Glutamatergic neuron (in vitro differentiated cells): Measurements from ENCODE around the gene IRF2. TPM values are rescaled to one million over a fixed set of nuclear protein-coding genes. Genes with fewer than 3 reads are reported as not detected.

Experiments used
- DNase-seq: peaks from one replicate; pipeline ENCODE4 v3.0.0; 2022
- H3K27ac Mint-ChIP-seq: one replicate; pipeline ENCODE4 v1.8.0; 2020; ENCODE audit warnings: mild to moderate bottlenecking, mixed read lengths, inconsistent platforms; ENCODE audit not compliant: unreplicated experiment
- H3K27me3 Mint-ChIP-seq: one replicate; pipeline ENCODE4 v1.8.0; 2020; ENCODE audit warnings: mild to moderate bottlenecking, moderate library complexity, mixed read lengths, inconsistent platforms; ENCODE audit not compliant: unreplicated experiment
- H3K36me3 Mint-ChIP-seq: one replicate; pipeline ENCODE4 v1.8.0; 2020; ENCODE audit warnings: mild to moderate bottlenecking, mixed read lengths, inconsistent platforms; ENCODE audit not compliant: unreplicated experiment
- H3K4me1 Mint-ChIP-seq: one replicate; pipeline ENCODE4 v1.8.0; 2020; ENCODE audit warnings: mild to moderate bottlenecking, low read depth, mixed read lengths, inconsistent platforms; ENCODE audit not compliant: unreplicated experiment
- H3K4me3 Mint-ChIP-seq: one replicate; pipeline ENCODE4 v1.8.0; 2020; ENCODE audit warnings: mild to moderate bottlenecking, mixed read lengths, inconsistent platforms; ENCODE audit not compliant: unreplicated experiment
- H3K9me3 Mint-ChIP-seq: one replicate; pipeline ENCODE4 v1.8.0; 2020; ENCODE audit warnings: mild to moderate bottlenecking, moderate library complexity, mixed read lengths, inconsistent platforms; ENCODE audit not compliant: unreplicated experiment
- total RNA-seq: library from RNA; stranded (reverse); fragmentation: NEBNext Ultra II Directional; extraction: Animal tissue kit (Norgen Biotek cat#: 25700); gene quantifications from one replicate; pipeline ENCODE4 v1.2.1, GENCODE V29; 2021; ENCODE audit not compliant: unreplicated experiment
- TF ChIP-seq, protein P1 (sequence below): fragments of 200-600 bp; sonication (generic); IDR thresholded peaks from one replicate; pipeline ENCODE4 v1.5.0; 2021; ENCODE audit not compliant: partially characterized antibody, unreplicated experiment

The IRF2 gene
- total RNA-seq, 1 donor from 2014 or later, result 7.4 TPM

DNA sequence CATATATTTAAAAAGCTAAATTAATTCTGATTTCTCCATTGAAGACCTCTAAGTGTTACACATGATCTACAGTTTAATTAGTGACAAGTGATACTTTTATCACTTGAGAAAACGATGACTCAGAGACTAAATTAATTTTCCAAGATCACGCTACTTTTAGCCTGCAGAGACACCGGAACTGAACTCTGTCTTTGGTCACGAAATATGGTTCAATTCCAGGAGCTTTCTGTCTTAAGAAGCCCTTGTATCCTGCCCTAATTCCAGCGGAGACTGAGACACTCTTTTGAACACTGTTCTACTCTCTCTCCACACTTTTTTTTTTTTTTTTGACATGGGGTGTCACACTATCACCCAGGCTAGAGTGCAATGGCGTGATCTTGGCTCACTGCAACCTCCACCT lies 63.6 kb downstream of the IRF2 start:
- TF ChIP-seq, protein P1, sequence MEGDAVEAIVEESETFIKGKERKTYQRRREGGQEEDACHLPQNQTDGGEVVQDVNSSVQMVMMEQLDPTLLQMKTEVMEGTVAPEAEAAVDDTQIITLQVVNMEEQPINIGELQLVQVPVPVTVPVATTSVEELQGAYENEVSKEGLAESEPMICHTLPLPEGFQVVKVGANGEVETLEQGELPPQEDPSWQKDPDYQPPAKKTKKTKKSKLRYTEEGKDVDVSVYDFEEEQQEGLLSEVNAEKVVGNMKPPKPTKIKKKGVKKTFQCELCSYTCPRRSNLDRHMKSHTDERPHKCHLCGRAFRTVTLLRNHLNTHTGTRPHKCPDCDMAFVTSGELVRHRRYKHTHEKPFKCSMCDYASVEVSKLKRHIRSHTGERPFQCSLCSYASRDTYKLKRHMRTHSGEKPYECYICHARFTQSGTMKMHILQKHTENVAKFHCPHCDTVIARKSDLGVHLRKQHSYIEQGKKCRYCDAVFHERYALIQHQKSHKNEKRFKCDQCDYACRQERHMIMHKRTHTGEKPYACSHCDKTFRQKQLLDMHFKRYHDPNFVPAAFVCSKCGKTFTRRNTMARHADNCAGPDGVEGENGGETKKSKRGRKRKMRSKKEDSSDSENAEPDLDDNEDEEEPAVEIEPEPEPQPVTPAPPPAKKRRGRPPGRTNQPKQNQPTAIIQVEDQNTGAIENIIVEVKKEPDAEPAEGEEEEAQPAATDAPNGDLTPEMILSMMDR, result no peak
- no peaks in the 10 kb centered on the region for H3K36me3 Mint-ChIP-seq
- peaks cover 3% of the 10 kb centered on the region for H3K9me3 Mint-ChIP-seq
- H3K27ac Mint-ChIP-seq, result no peak overlapping the region
- H3K27me3 Mint-ChIP-seq, result peaks cover 2% of the 10 kb centered on the region
- H3K4me3 Mint-ChIP-seq, result no peak overlapping the region
- DNase-seq, result no peak
- H3K4me1 Mint-ChIP-seq, result peaks cover 3% of the 10 kb centered on the region

DNA sequence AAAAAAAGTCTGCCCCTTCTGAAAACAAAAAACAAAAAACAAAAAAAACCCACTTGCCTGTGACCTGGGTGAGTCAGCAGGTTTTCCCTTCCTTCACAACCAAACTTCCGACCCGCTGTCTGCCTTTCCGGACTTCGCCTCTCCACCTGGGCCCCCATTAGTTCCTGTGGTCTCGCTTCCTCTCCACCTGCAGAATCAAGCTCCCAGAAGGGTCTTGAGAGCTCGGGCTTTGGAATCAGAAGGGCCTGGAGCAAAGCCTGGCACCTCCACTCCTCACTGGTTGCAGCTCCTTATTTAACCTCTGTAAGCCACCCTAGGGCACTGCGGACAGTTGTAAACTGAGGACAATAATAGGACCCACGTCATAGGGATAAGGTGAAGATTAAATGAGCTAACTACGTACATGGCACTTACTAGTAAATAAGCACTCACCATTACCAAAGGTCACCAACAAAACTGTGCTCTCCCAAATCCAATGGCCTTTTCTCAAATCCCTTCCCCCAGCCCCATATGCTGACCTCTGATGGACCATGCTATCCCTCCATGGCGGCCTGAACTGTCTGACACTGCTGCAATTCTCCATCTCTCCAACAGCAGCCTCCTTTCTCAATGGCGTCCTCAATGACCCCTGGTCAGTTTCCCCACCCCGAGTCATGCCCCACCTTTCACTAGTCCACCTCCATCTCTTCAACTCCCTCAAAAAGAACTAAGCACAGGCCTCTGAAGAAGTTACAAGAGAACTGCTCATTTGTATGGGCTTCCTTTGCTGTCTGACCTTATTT lies 64.2 kb downstream of the IRF2 start:
- Mint-ChIP-seq H3K27me3 (peaks cover 2% of the 10 kb centered on the region), H3K4me1 (peaks cover 3% of the 10 kb centered on the region), H3K36me3 (no peaks in the 10 kb centered on the region), H3K4me3 (no peak overlapping the region), H3K27ac (no peak overlapping the region), H3K9me3 (peaks cover 3% of the 10 kb centered on the region)
- TF ChIP-seq, protein P1, result no peak
- no peak for DNase-seq

DNA sequence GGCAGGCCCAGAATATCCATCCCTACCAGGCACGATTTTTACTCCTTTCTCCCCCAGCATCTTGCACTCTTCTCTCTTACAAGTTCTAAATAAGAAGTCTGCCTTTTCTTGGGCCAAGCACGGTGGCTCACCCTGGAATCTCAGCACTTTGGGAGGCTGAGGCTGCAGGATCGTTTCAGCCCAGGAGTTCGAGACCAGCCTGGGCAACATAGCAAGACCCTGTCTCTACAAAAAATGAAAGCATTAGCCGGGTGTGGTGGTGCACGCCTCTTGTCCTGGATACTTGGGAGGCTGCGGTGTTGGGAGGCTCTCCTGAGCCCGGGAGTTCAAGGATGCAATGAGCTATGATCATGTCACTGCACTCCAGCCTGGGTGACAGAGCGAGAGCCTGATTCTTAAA lies 64.8 kb downstream of the IRF2 start:
- Mint-ChIP-seq H3K9me3 (peaks cover 3% of the 10 kb centered on the region), H3K4me3 (no peak overlapping the region), H3K27ac (no peak overlapping the region), H3K36me3 (no peaks in the 10 kb centered on the region), H3K4me1 (peaks cover 3% of the 10 kb centered on the region), H3K27me3 (peaks cover 2% of the 10 kb centered on the region)
- TF ChIP-seq, protein P1, result no peak
- no peak for DNase-seq

DNA sequence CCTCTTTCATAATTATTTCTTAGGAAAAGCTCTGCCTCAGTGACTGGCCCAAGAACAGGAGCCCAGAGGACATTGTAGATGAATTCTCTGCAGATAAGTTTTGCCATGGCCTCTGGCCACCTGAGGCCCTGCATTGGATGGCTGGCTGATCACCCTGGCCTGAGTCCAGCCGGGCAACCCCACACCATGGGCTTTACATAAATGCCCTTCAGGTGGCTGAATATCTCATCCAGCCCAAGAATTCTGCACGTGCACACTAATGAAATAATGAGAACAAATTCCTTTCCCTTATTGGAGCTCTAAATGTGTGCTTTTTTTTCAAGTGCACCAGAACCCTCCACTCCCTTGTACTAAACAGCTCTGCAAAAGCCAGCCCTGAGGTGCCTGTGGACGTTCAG lies 65.7 kb downstream of the IRF2 start:
- Mint-ChIP-seq H3K4me3 (no peak overlapping the region), H3K27ac (no peak overlapping the region), H3K4me1 (peaks cover 3% of the 10 kb centered on the region), H3K36me3 (no peaks in the 10 kb centered on the region), H3K9me3 (peaks cover 3% of the 10 kb centered on the region), H3K27me3 (peaks cover 2% of the 10 kb centered on the region)
- no peak for DNase-seq
- TF ChIP-seq, protein P1, result no peak

DNA sequence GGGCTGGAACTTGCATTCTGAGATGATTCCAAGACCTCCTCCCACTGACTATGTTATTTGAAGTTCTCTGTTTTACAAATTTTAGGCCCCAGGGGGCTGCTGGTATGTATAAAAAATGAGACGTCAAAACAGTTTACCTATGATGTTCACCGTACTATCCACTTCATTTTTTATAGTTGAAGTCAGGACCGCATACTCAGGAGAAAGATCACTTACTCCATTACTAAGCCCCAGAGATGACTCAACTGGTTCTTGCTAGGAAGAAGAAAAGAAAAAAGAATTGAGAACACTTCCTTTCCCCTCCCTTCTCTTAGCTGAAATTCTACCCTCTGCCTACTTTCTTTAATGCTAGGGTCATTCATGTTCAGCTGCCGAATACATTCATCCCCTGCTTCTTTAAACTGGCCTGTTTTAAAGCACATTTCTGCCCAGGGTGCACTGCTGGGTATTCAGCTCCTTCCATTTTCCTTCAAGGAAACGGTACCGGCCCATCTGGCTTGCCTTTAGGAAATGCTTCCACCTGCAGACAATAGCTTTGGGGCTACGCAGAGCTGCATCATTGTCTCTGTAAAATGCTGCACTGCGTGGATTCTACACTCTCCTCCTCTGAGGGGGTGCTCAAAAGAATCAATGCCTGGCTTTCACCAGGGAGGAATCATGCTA lies 66.2 kb downstream of the IRF2 start:
- peaks cover 3% of the 10 kb centered on the region for H3K4me1 Mint-ChIP-seq
- no peak overlapping the region for H3K4me3 Mint-ChIP-seq
- H3K27me3 Mint-ChIP-seq, result peaks cover 2% of the 10 kb centered on the region
- H3K27ac Mint-ChIP-seq, result no peak overlapping the region
- H3K9me3 Mint-ChIP-seq, result peaks cover 3% of the 10 kb centered on the region
- no peaks in the 10 kb centered on the region for H3K36me3 Mint-ChIP-seq
- TF ChIP-seq, protein P1, result no peak
- DNase-seq, result no peak
